Ectodermal cell (in vitro differentiated cells): ENCODE measurements around the gene UTF1.
"Not testable (repeated sequence)": the region's sequence is repeated elsewhere in the genome, so short reads cannot be mapped to it uniquely, and the experiment has no call there.

Source experiments
- H3K27ac ChIP-seq: 2 replicates; pipeline ENCODE4 v1.7.0; 2013; ENCODE audit warnings: mild to moderate bottlenecking, low read depth, low read length; ENCODE audit not compliant: insufficient read depth, poor library complexity, severe bottlenecking
- H3K27me3 ChIP-seq: 2 replicates; pipeline ENCODE4 v1.7.0; 2013; ENCODE audit warnings: mild to moderate bottlenecking, low read length; ENCODE audit not compliant: insufficient read depth, control insufficient read depth, poor library complexity, severe bottlenecking
- H3K36me3 ChIP-seq: one replicate; pipeline ENCODE4 v1.7.0; 2013; ENCODE audit warnings: low read length; ENCODE audit not compliant: control insufficient read depth, insufficient read depth
- H3K4me1 ChIP-seq: one replicate; pipeline ENCODE4 v1.7.0; 2013; ENCODE audit warnings: low read length; ENCODE audit not compliant: control insufficient read depth, insufficient read depth
- H3K4me3 ChIP-seq: 2 replicates; pipeline ENCODE4 v1.7.0; 2013; ENCODE audit warnings: low read depth, low read length, control low read depth; ENCODE audit not compliant: insufficient read depth
- H3K9me3 ChIP-seq: 2 replicates; pipeline ENCODE4 v1.7.0; 2013; ENCODE audit warnings: mild to moderate bottlenecking, low read length, moderate library complexity; ENCODE audit not compliant: control insufficient read depth
- WGBS, 2 experiments: methylation state at CpG; one replicate each; pipeline ENCODE4 v1.1.7; 2013; ENCODE audit warnings: missing lambda C conversion rate in 2 of 2; 5-methylcytosine and 5-hydroxymethylcytosine counted together

UTF1 gene

DNA sequence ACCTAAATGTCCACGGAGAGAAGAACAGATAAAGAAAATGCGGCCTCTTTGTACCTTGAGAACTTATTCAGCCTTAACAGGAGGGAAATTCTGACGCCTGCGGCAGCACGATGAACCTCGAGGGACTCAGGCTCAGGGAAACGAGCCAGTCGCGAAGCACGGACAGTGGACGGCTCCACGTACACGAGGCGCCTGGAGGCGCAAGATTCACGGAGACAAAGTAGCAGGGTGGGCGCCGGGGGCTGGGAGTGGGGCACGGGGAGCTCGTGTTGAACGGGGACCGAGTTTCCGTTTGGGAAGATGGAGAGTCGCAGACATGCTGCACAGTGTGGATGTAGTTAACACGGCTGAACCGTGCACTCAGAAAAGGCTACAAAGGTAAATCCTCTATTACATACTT lies 13.2 kb upstream of the UTF1 start:
- no peak overlapping the region for H3K4me3 ChIP-seq
- no peaks in the 10 kb centered on the region for H3K9me3 ChIP-seq
- no peaks in the 10 kb centered on the region for H3K36me3 ChIP-seq
- peaks cover 10% of the 10 kb centered on the region for H3K27me3 ChIP-seq
- 90 to 92% methylated on average over 26 of the region's 26 CpGs for WGBS, 2 experiments
- no peaks in the 10 kb centered on the region for H3K4me1 ChIP-seq
- H3K27ac ChIP-seq, result no peak overlapping the region

GRCh38 chr10:133217800-133218589 lies 12.0 kb upstream of the UTF1 start:
- H3K36me3 ChIP-seq, result no peaks in the 10 kb centered on the region
- H3K27ac ChIP-seq, result no peak overlapping the region
- H3K27me3 ChIP-seq, result peaks cover 10% of the 10 kb centered on the region
- no peak overlapping the region for H3K4me3 ChIP-seq
- no peaks in the 10 kb centered on the region for H3K4me1 ChIP-seq
- WGBS, 2 experiments, result 88 to 90% methylated on average over 25 of the region's 25 CpGs
- no peaks in the 10 kb centered on the region for H3K9me3 ChIP-seq

- WGBS, 2 experiments, result 93 to 94% methylated on average over 20 of the region's 20 CpGs
Observed at GRCh38 chr10:133218891-133219290, 11.1 kb upstream of the UTF1 start.

GRCh38 chr10:133219782-133220181 lies 10.2 kb upstream of the UTF1 start:
- peaks cover 10% of the 10 kb centered on the region for H3K27me3 ChIP-seq
- H3K27ac ChIP-seq, result no peak overlapping the region
- H3K4me3 ChIP-seq, result peak overlapping the region; percentile 14
- WGBS, 2 experiments, result 21 to 26% methylated on average over 28 of the region's 28 CpGs
- H3K9me3 ChIP-seq, result no peaks in the 10 kb centered on the region
- no peaks in the 10 kb centered on the region for H3K4me1 ChIP-seq
- no peaks in the 10 kb centered on the region for H3K36me3 ChIP-seq

More at GRCh38 chr10:133218891-133219290, 11.1 kb upstream of the UTF1 start:
- H3K4me1 ChIP-seq, result no peaks in the 10 kb centered on the region
- no peaks in the 10 kb centered on the region for H3K36me3 ChIP-seq
- no peak overlapping the region for H3K27ac ChIP-seq
- H3K4me3 ChIP-seq, result no peak overlapping the region
- no peaks in the 10 kb centered on the region for H3K9me3 ChIP-seq
- H3K27me3 ChIP-seq, result peaks cover 10% of the 10 kb centered on the region

GRCh38 chr10:133221331-133221730 lies 8.7 kb upstream of the UTF1 start:
- Histone ChIP-seq H3K4me1 (no peaks in the 10 kb centered on the region), H3K27me3 (peaks cover 11% of the 10 kb centered on the region), H3K9me3 (no peaks in the 10 kb centered on the region), H3K4me3 (no peak overlapping the region), H3K36me3 (no peaks in the 10 kb centered on the region), H3K27ac (no peak overlapping the region)
- WGBS, 2 experiments, result 91 to 97% methylated on average over 11 of the region's 11 CpGs

- H3K27me3 ChIP-seq, result peaks cover 13% of the 10 kb centered on the region
Observed at GRCh38 chr10:133221756-133222155, 8.3 kb upstream of the UTF1 start.

GRCh38 chr10:133224076-133224475 lies 5.9 kb upstream of the UTF1 start:
- H3K4me1 ChIP-seq, result no peaks in the 10 kb centered on the region
- H3K4me3 ChIP-seq, result no peak overlapping the region
- H3K27me3 ChIP-seq, result peaks cover 31% of the 10 kb centered on the region
- H3K9me3 ChIP-seq, result no peaks in the 10 kb centered on the region
- 89 to 90% methylated on average over 14 of the region's 14 CpGs for WGBS, 2 experiments
- H3K27ac ChIP-seq, result no peak overlapping the region
- no peaks in the 10 kb centered on the region for H3K36me3 ChIP-seq

More at GRCh38 chr10:133221756-133222155, 8.3 kb upstream of the UTF1 start:
- H3K4me1 ChIP-seq, H3K27ac ChIP-seq, H3K9me3 ChIP-seq, H3K4me3 ChIP-seq, H3K36me3 ChIP-seq: not testable (repeated sequence)
- 83 to 92% methylated on average over 18 to 20 of the region's 22 CpGs for WGBS, 2 experiments

- no peaks in the 10 kb centered on the region for H3K9me3 ChIP-seq
- no peak overlapping the region for H3K27ac ChIP-seq
- H3K36me3 ChIP-seq, result no peaks in the 10 kb centered on the region
- H3K4me1 ChIP-seq, result peaks cover 4% of the 10 kb centered on the region
- H3K27me3 ChIP-seq, result peaks cover 32% of the 10 kb centered on the region
- H3K4me3 ChIP-seq, result no peak overlapping the region
- WGBS, 2 experiments, result 78 to 81% methylated on average over 25 of the region's 25 CpGs
Observed at GRCh38 chr10:133224756-133225372, 5.2 kb upstream of the UTF1 start.

DNA sequence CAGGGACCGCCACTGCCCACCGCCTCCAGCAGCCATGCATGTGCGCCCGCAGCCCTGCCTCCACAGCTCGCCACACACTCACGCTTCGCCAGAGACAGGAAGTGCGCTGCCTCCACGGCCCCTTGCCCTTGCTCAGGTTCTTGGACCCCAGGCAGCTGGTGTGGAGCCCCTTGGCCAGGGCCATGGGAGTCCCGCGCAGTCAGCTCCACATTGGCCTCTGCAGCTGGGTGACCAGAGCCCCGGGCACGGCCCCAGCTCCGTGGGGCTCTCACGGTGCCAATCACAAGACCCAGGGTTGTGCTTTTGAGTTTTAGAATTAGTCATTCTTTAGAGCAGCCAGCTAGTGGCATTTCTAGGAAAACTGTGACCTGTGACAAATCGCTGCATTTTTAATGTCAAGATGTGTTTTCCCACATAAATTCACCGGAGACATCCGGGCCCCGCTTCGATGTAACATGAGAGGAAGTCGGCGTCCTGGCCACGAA lies 4.3 kb upstream of the UTF1 start:
- no peak overlapping the region for H3K4me3 ChIP-seq
- H3K27ac ChIP-seq, result no peak overlapping the region
- WGBS, 2 experiments, result 95 to 96% methylated on average over 23 of the region's 23 CpGs
- no peaks in the 10 kb centered on the region for H3K36me3 ChIP-seq
- peaks cover 38% of the 10 kb centered on the region for H3K27me3 ChIP-seq
- peaks cover 4% of the 10 kb centered on the region for H3K4me1 ChIP-seq
- no peaks in the 10 kb centered on the region for H3K9me3 ChIP-seq

GRCh38 chr10:133226251-133226808 lies 3.7 kb upstream of the UTF1 start:
- WGBS, 2 experiments, result 87 to 88% methylated on average over 30 of the region's 30 CpGs
- Histone ChIP-seq H3K27ac (no peak overlapping the region), H3K4me1 (peaks cover 4% of the 10 kb centered on the region), H3K4me3 (no peak overlapping the region), H3K36me3 (no peaks in the 10 kb centered on the region), H3K9me3 (no peaks in the 10 kb centered on the region), H3K27me3 (peaks cover 44% of the 10 kb centered on the region)
